IMR-90 (cell line): ENCODE data around the gene SLCO2B1.

Experiments used
- CEBPB ChIP-seq: IDR thresholded peaks from 2 replicates; pipeline ENCODE4 v1.6.1; 2012; ENCODE audit warnings: low read depth, low read length, improper control_type of control experiment
- CHD1 ChIP-seq: IDR thresholded peaks from 2 replicates; pipeline ENCODE4 v1.6.1; 2012; ENCODE audit warnings: low read depth, low read length, improper control_type of control experiment
- CTCF ChIP-seq: conservative IDR thresholded peaks from 2 replicates; pipeline ENCODE4 v1.5.1; 2012; ENCODE audit warnings: mild to moderate bottlenecking, low read depth, low read length, improper control_type of control experiment
- POLR2A ChIP-seq: IDR thresholded peaks from 2 replicates; pipeline ENCODE4 v1.6.1; 2012; ENCODE audit warnings: mild to moderate bottlenecking, low read depth, low read length
- RAD21 ChIP-seq: IDR thresholded peaks from 2 replicates; pipeline ENCODE4 v1.6.1; 2012; ENCODE audit warnings: low read length, improper control_type of control experiment

GRCh38 chr11:75173336-75173735 lies 22.4 kb downstream of the SLCO2B1 start:
- TF ChIP-seq CTCF (no peak), CHD1 (no peak), POLR2A (no peak), CEBPB (no peak), RAD21 (no peak)
